ENCODE results near the gene ZFP82.

DNA sequence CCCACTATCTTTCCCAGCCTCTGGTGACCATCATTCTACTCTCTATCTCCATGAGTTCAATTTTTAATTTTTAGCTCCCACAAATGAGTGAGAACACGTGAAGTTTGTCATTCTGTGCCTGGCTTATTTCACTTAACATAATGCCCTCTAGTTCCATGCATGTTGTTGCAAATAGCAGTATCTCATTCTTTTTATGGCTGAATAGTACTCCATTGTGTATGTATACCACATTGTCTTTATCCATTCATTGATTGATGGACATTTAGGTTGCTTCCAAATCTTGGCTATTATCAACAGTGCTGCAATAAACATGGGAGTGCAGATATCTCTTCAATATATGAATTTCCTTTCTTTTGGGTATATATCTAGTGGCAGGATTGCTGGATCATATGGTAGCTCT, 22.9 kb upstream of the ZFP82 start:
- TF ChIP-seq POLR2A (IDR thresholded peaks at IDR 0.05) (no peak), CTCF (IDR thresholded peaks at IDR 0.05) (no peak)

All from testis (tissue), 2 donors.